GM12878 (cell line): ENCODE data around the gene EPOP. TPM values are rescaled to one million over a fixed set of nuclear protein-coding genes. Genes with fewer than 3 reads are reported as not detected.
A peak's percentile ranks its signal among the peaks of the same experiment; 100 is the strongest.

ENCODE experiments used
- CBFB ChIP-seq: IDR thresholded peaks from 2 replicates; pipeline ENCODE4 v1.6.1; 2016; ENCODE audit warnings: antibody characterized with exemption, low read depth
- CEBPB ChIP-seq, 2 experiments: fragments of 150-350 bp in 1 of 2; IDR thresholded peaks; 2 replicates each; pipeline ENCODE4 v1.6.1; 2012 to 2014; ENCODE audit warnings: low read depth in 2 of 2, low read length in 2 of 2, borderline replicate concordance in 1 of 2, inconsistent platforms in 1 of 2
- CHD1 ChIP-seq: IDR thresholded peaks from 2 replicates; pipeline ENCODE4 v1.6.1; 2012; ENCODE audit warnings: low read depth, low read length, improper control_type of control experiment
- DPF2 ChIP-seq: fragments of 450-650 bp; IDR thresholded peaks from 2 replicates; pipeline ENCODE4 v1.6.1; 2017; ENCODE audit warnings: mild to moderate bottlenecking
- EED ChIP-seq: sonication (generic); IDR thresholded peaks from 2 replicates; pipeline ENCODE4 v1.6.1; 2016; ENCODE audit warnings: antibody characterized with exemption, low read depth
- EGR1 ChIP-seq, 2 experiments: IDR thresholded peaks; 1 replicate in 1 of 2; 2 replicates in 1 of 2; pipeline ENCODE4 v1.6.1; 2011 to 2012; ENCODE audit warnings: low read depth in 2 of 2, low read length in 2 of 2, borderline replicate concordance in 1 of 2, mild to moderate bottlenecking in 1 of 2, moderate library complexity in 1 of 2
- EP300 ChIP-seq, 2 experiments: fragments of 150-350 bp in 1 of 2; IDR thresholded peaks; 2 replicates each; pipeline ENCODE4 v1.6.1; 2011 to 2012; ENCODE audit warnings: low read depth in 2 of 2, low read length in 2 of 2, borderline replicate concordance in 1 of 2, improper control_type of control experiment in 1 of 2, inconsistent platforms in 1 of 2; ENCODE audit not compliant: control insufficient read depth in 1 of 2
- IKZF2 ChIP-seq, 2 experiments: fragments of 450-650 bp; IDR thresholded peaks; 2 replicates each; pipeline ENCODE4 v1.6.1; 2017; ENCODE audit warnings: mild to moderate bottlenecking in 2 of 2, moderate library complexity in 2 of 2
- JUNB ChIP-seq: IDR thresholded peaks from 2 replicates; pipeline ENCODE4 v1.6.1; 2016; ENCODE audit warnings: antibody characterized with exemption, mild to moderate bottlenecking
- KLF5 ChIP-seq: fragments of 450-650 bp; IDR thresholded peaks from 2 replicates; pipeline ENCODE4 v1.6.1; 2014; ENCODE audit warnings: mild to moderate bottlenecking; ENCODE audit not compliant: partially characterized antibody
- MAX ChIP-seq: IDR thresholded peaks from 2 replicates; pipeline ENCODE4 v1.6.1; 2012; ENCODE audit warnings: low read depth, low read length, improper control_type of control experiment
- MEF2B ChIP-seq: fragments of 450-650 bp; IDR thresholded peaks from 2 replicates; pipeline ENCODE4 v1.6.1; 2018; ENCODE audit warnings: mild to moderate bottlenecking, moderate library complexity; ENCODE audit not compliant: partially characterized antibody, poor library complexity, severe bottlenecking
- MXI1 ChIP-seq: fragments of 150-350 bp; IDR thresholded peaks from 2 replicates; pipeline ENCODE4 v1.6.1; 2011; ENCODE audit warnings: low read depth, mild to moderate bottlenecking, inconsistent platforms, low read length, improper control_type of control experiment
- NBN ChIP-seq: fragments of 450-650 bp; IDR thresholded peaks from 2 replicates; pipeline ENCODE4 v1.6.1; 2016
- NFIC ChIP-seq: IDR thresholded peaks from 2 replicates; pipeline ENCODE4 v1.6.1; 2012; ENCODE audit warnings: low read depth, mild to moderate bottlenecking, inconsistent platforms, low read length, moderate library complexity
- RB1 ChIP-seq: fragments of 450-650 bp; formaldehyde crosslinking; IDR thresholded peaks from 2 replicates; pipeline ENCODE4 v1.6.1; 2017; ENCODE audit warnings: mild to moderate bottlenecking, borderline replicate concordance
- RFX5 ChIP-seq: IDR thresholded peaks from 2 replicates; pipeline ENCODE4 v1.6.1; 2011; ENCODE audit warnings: low read depth, low read length, improper control_type of control experiment
- SIX5 ChIP-seq: IDR thresholded peaks from 2 replicates; pipeline ENCODE4 v1.6.1; 2011; ENCODE audit warnings: mild to moderate bottlenecking, low read depth, low read length, moderate library complexity; ENCODE audit not compliant: severe bottlenecking
- WRNIP1 ChIP-seq: IDR thresholded peaks from 2 replicates; pipeline ENCODE4 v1.6.1; 2011; ENCODE audit warnings: low read depth, low read length, improper control_type of control experiment, borderline replicate concordance
- YY1 ChIP-seq: IDR thresholded peaks from 2 replicates; pipeline ENCODE4 v1.6.1; 2011; ENCODE audit warnings: low read depth, mild to moderate bottlenecking, low read length
- ZNF384 ChIP-seq: IDR thresholded peaks from 2 replicates; pipeline ENCODE4 v1.6.1; 2012; ENCODE audit warnings: low read depth, mild to moderate bottlenecking, low read length, improper control_type of control experiment, borderline replicate concordance
- ZNF622 ChIP-seq: fragments of 450-650 bp; IDR thresholded peaks from 2 replicates; pipeline ENCODE4 v1.6.1; 2017; ENCODE audit warnings: mild to moderate bottlenecking, inconsistent platforms
- ZNF687 ChIP-seq: fragments of 450-650 bp; IDR thresholded peaks from 2 replicates; pipeline ENCODE4 v1.6.1; 2017; ENCODE audit warnings: mild to moderate bottlenecking, moderate library complexity
- ZSCAN29 ChIP-seq: fragments of 450-650 bp; IDR thresholded peaks from 2 replicates; pipeline ENCODE4 v1.6.1; 2017; ENCODE audit warnings: mild to moderate bottlenecking, moderate library complexity
- polyA plus RNA-seq, 11 experiments: library from polyadenylated mRNA; depleted of rRNA in 4 of 11; unstranded in 6 of 11; stranded (reverse) in 5 of 11; fragments of >200 nt; fragmentation: Nextera tagmentation in 4 of 11; fragmentation: Illumina TruSeq in 1 of 11; extraction: Ambion mirVana in 4 of 11; extraction: Trizol in 1 of 11; gene quantifications; 1 replicate in 1 of 11; 2 replicates in 10 of 11; pipeline versions ENCODE4 v1.2.1 to v1.2.3, GENCODE V29; 2011 to 2016; ENCODE audit warnings: inconsistent platforms in 2 of 11, missing spikeins in 2 of 11, low read depth in 1 of 11
- total RNA-seq, 4 experiments: library from RNA; depleted of rRNA in 3 of 4; stranded (reverse); fragments of >200 nt in 3 of 4; fragmentation: Illumina TruSeq in 1 of 4; extraction: Trizol in 1 of 4; gene quantifications; 2 replicates each; pipeline versions ENCODE4 v1.2.1 to v1.2.3, GENCODE V29; 2013 to 2021

EPOP gene
- total and polyA plus RNA-seq, 10 of the 15 experiments (the other 5 are each of a cell fraction or from before 2014, with no cell fraction given), result 0.53 to 9.0 (median 3.7) TPM

GRCh38 chr17:38701504-38702165 lies 26.9 kb upstream of the EPOP start (continued):
- no peak for TF ChIP-seq ZSCAN29
- TF ChIP-seq CBFB, result no peak
- TF ChIP-seq ZNF687, result no peak; the same call in 1 of the 2 replicates
- TF ChIP-seq CEBPB (IDR thresholded peaks at IDR 0.05; ENCODE audit: borderline replicate concordance in 1 of 2, low read depth in 2 of 2, low read length in 2 of 2), result no peak
- peak; percentile 89 for TF ChIP-seq YY1
- no peak for TF ChIP-seq RB1
- TF ChIP-seq DPF2, result no peak
- no peak for TF ChIP-seq MXI1
- TF ChIP-seq NBN, result peak; percentile 60; the same call in 1 of the 2 replicates
- no peak for TF ChIP-seq JUNB
- no peak for TF ChIP-seq RFX5
- TF ChIP-seq EGR1 (IDR thresholded peaks at IDR 0.05; ENCODE audit: borderline replicate concordance in 1 of 2, low read depth in 2 of 2, low read length in 2 of 2), result peak in 1 of 2 experiments; percentile 67; a peak in 1 of 3 replicates
- TF ChIP-seq NFIC, result peak; percentile 79
- no peak for TF ChIP-seq KLF5
- no peak; the same call in 1 of the 2 replicates for TF ChIP-seq EED
- peak; percentile 84; the same call in 1 of the 2 replicates for TF ChIP-seq CHD1
- TF ChIP-seq MEF2B, result peak; percentile 4
- no peak for TF ChIP-seq ZNF622
- TF ChIP-seq IKZF2 (IDR thresholded peaks at IDR 0.05), result peak in 1 of 2 experiments; percentile 13; a peak in 2 of 4 replicates
- TF ChIP-seq MAX, result 0 out of 2 replicates have a peak, but pooled peaks have one; percentile 6
- no peak for TF ChIP-seq SIX5
- no peak for TF ChIP-seq ZNF384
- no peak for TF ChIP-seq WRNIP1
- peak; percentile 40 to 79; a peak in 2 of 4 replicates for TF ChIP-seq EP300 (IDR thresholded peaks at IDR 0.05; ENCODE audit: borderline replicate concordance in 1 of 2, control insufficient read depth in 1 of 2, low read depth in 2 of 2, low read length in 2 of 2)
